Tibial nerve (tissue), 4 donors: ENCODE data around the gene ABCA7. TPM values are rescaled to one million over a fixed set of nuclear protein-coding genes. Genes with fewer than 3 reads are reported as not detected.

Experiments used
- DNase-seq, 2 donors: peaks; one replicate each; pipeline ENCODE4 v3.0.0-alpha.2; 2019; ENCODE audit warnings: low spot score in 2 of 2
- H3K27ac ChIP-seq, 4 donors: fragments of 200-600 bp; sonication (generic) in 3 of 4; one replicate each; pipeline ENCODE4 v1.5.1; 2017 to 2019; ENCODE audit warnings: mild to moderate bottlenecking in 1 of 4
- H3K27me3 ChIP-seq, 2 donors: fragments of 200-600 bp; sonication (generic) in 1 of 2; one replicate each; pipeline versions ENCODE4 v1.5.1 to v1.6.0; 2017 to 2019
- H3K36me3 ChIP-seq, 3 donors: fragments of 200-600 bp; sonication (generic); one replicate each; pipeline ENCODE4 v1.5.1; 2018 to 2019
- H3K4me1 ChIP-seq, 4 donors: fragments of 200-600 bp; sonication (generic) in 3 of 4; one replicate each; pipeline ENCODE4 v1.5.1; 2017 to 2019
- H3K4me3 ChIP-seq, 4 donors: fragments of 200-600 bp; sonication (generic) in 3 of 4; one replicate each; pipeline ENCODE4 v1.5.1; 2017 to 2019; ENCODE audit warnings: mild to moderate bottlenecking in 1 of 4, moderate library complexity in 1 of 4
- H3K9me3 ChIP-seq, 4 donors: fragments of 200-600 bp; sonication (generic) in 3 of 4; one replicate each; pipeline ENCODE4 v1.5.1; 2017 to 2019
- CTCF ChIP-seq, 5 experiments: fragments of 200-600 bp in 3 of 5; fragments of 450-650 bp in 2 of 5; sonication (generic) in 3 of 5; IDR thresholded peaks; one replicate each; pipeline ENCODE4 v1.5.1; 2016 to 2019; ENCODE audit warnings: antibody characterized with exemption in 5 of 5, mild to moderate bottlenecking in 3 of 5, moderate library complexity in 2 of 5
- EP300 ChIP-seq, 2 donors: sonication (generic); formaldehyde crosslinking; IDR thresholded peaks; one replicate each; pipeline ENCODE4 v1.6.1; 2017; ENCODE audit warnings: antibody characterized with exemption in 2 of 2, mild to moderate bottlenecking in 1 of 2
- POLR2A ChIP-seq, 2 donors: fragments of 450-650 bp; IDR thresholded peaks; one replicate each; pipeline ENCODE4 v1.6.1; 2017; ENCODE audit warnings: antibody characterized with exemption in 2 of 2, mild to moderate bottlenecking in 2 of 2, moderate library complexity in 2 of 2
- WGBS, 2 donors: methylation state at CpG; one replicate each; pipeline ENCODE4 v1.1.5; 2018; 5-methylcytosine and 5-hydroxymethylcytosine counted together
- total RNA-seq, 4 donors: library from RNA; depleted of rRNA; stranded (reverse); fragments of >200 nt; gene quantifications; one replicate each; pipeline ENCODE4 v1.1.0, GENCODE V29; 2016

The ABCA7 gene
- total RNA-seq, 4 donors from 2014 or later: 9.6 to 25.8 (median 13.7) TPM

- no peak for DNase-seq
- 16% methylated on average over 11 to 14 of the region's 20 CpGs for whole genome bisulfite sequencing, 2 donors
- Histone ChIP-seq H3K4me3 (no peak overlapping the region), H3K36me3 (peaks cover 0 to 8% (median 0%) of the 10 kb centered on the region in 3 donors), H3K9me3 (no peaks in the 10 kb centered on the region), H3K27me3 (peaks cover 0 to 63% of the 10 kb centered on the region in 2 donors), H3K4me1 (peaks cover 0 to 20% (median 11%) of the 10 kb centered on the region in 4 donors), H3K27ac (no peak overlapping the region)
- no peak for TF ChIP-seq EP300 (IDR thresholded peaks at IDR 0.05)
- TF ChIP-seq CTCF (IDR thresholded peaks at IDR 0.05): peak; percentile 81 to 97 (median 91)
- TF ChIP-seq POLR2A (IDR thresholded peaks at IDR 0.05): no peak
These were observed 38.3 kb upstream of the ABCA7 start for GRCh38 chr19:1001538-1002166.

GRCh38 chr19:1002600-1002999 lies 37.3 kb upstream of the ABCA7 start:
- WGBS, 2 donors: 81 to 82% methylated on average over 4 of the region's 4 CpGs
- H3K27me3 ChIP-seq: peaks cover 0 to 54% of the 10 kb centered on the region in 2 donors
- peaks cover 0 to 17% (median 0%) of the 10 kb centered on the region in 3 donors for H3K36me3 ChIP-seq
- TF ChIP-seq EP300 (IDR thresholded peaks at IDR 0.05): no peak
- no peak for TF ChIP-seq POLR2A (IDR thresholded peaks at IDR 0.05)
- TF ChIP-seq CTCF (IDR thresholded peaks at IDR 0.05): no peak
- no peak overlapping the region for H3K27ac ChIP-seq
- H3K4me3 ChIP-seq: no peak overlapping the region
- DNase-seq: no peak
- H3K9me3 ChIP-seq: no peaks in the 10 kb centered on the region
- peaks cover 0 to 20% (median 11%) of the 10 kb centered on the region in 4 donors for H3K4me1 ChIP-seq

- H3K27me3 ChIP-seq: peaks cover 0 to 47% of the 10 kb centered on the region in 2 donors
- peaks cover 0 to 24% (median 0%) of the 10 kb centered on the region in 3 donors for H3K36me3 ChIP-seq
- 81 to 95% methylated on average over 10 to 37 of the region's 37 CpGs for WGBS, 2 donors
- DNase-seq: no peak
- TF ChIP-seq CTCF (IDR thresholded peaks at IDR 0.05): no peak
- TF ChIP-seq POLR2A (IDR thresholded peaks at IDR 0.05): no peak
- TF ChIP-seq EP300 (IDR thresholded peaks at IDR 0.05): no peak
- peaks cover 0 to 20% (median 11%) of the 10 kb centered on the region in 4 donors for H3K4me1 ChIP-seq
- H3K4me3 ChIP-seq: no peak overlapping the region
- H3K27ac ChIP-seq: no peak overlapping the region
- no peaks in the 10 kb centered on the region for H3K9me3 ChIP-seq
These were observed 36.6 kb upstream of the ABCA7 start for GRCh38 chr19:1003283-1003682.

GRCh38 chr19:1004204-1004802 lies 35.6 kb upstream of the ABCA7 start:
- 64 to 68% methylated on average over 27 to 31 of the region's 32 CpGs for WGBS, 2 donors
- Histone ChIP-seq H3K27me3 (peaks cover 0 to 37% of the 10 kb centered on the region in 2 donors), H3K9me3 (no peaks in the 10 kb centered on the region), H3K27ac (no peak overlapping the region), H3K4me3 (no peak overlapping the region), H3K4me1 (peaks cover 0 to 20% (median 11%) of the 10 kb centered on the region in 4 donors), H3K36me3 (peaks cover 0 to 34% (median 3%) of the 10 kb centered on the region in 3 donors)
- TF ChIP-seq POLR2A (IDR thresholded peaks at IDR 0.05): no peak
- TF ChIP-seq CTCF (IDR thresholded peaks at IDR 0.05): no peak
- TF ChIP-seq EP300 (IDR thresholded peaks at IDR 0.05): no peak
- DNase-seq: no peak
